Left kidney (tissue), 2 donors: ENCODE results near the gene ABCA13. TPM values are rescaled to one million over a fixed set of nuclear protein-coding genes. Genes with fewer than 3 reads are reported as not detected.
A peak's percentile ranks its signal among the peaks of the same experiment; 100 is the strongest.

Experiments used
- DNase-seq: peaks from one replicate; pipeline ENCODE4 v3.0.0-alpha.2; 2013
- polyA plus RNA-seq: library from polyadenylated mRNA; unstranded; fragments of 120-200 nt; gene quantifications from one replicate; pipeline ENCODE4 v1.2.1, GENCODE V29; 2013; ENCODE audit not compliant: insufficient read length

ABCA13 gene
- polyA plus RNA-seq, 1 donor: 0.95 TPM

DNA sequence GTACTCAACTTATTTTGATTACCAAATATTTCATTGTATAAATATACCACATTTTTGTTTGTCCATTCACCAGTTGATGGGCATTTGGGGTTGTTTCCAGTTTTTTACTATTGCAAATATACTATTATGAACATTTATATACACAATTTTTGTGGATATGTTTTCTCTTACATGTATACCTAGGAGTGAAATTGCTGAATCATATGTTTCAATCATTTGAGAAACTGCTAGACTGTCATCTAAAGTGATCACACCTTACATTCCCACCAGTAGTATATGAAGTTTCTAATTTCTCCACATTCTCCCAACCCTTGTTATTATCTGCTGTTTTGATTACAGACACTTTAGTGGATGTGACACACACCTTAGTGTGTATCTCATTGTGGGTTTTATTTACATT is 257.9 kb downstream of the ABCA13 start:
- DNase-seq: no peak

DNA sequence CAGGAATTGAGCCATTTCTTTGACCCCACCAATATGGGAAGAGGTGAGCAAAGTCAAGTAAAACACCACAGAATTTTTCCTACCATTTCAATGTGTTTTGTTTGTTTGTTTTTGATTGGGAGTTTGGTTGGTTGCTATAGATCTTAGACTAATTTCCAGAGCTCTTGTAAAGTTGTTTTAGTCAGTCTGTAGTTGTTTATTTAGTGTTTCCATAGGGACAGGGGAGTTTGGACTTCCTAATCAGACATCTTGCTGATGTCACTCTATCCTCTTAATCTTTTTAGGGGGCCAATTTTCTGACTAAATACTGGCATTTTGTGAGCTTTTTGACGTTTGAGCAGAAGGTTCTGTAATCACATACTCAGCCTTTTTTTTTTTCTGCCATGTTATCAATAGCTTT is 266.9 kb downstream of the ABCA13 start:
- DNase-seq: no peak

DNA sequence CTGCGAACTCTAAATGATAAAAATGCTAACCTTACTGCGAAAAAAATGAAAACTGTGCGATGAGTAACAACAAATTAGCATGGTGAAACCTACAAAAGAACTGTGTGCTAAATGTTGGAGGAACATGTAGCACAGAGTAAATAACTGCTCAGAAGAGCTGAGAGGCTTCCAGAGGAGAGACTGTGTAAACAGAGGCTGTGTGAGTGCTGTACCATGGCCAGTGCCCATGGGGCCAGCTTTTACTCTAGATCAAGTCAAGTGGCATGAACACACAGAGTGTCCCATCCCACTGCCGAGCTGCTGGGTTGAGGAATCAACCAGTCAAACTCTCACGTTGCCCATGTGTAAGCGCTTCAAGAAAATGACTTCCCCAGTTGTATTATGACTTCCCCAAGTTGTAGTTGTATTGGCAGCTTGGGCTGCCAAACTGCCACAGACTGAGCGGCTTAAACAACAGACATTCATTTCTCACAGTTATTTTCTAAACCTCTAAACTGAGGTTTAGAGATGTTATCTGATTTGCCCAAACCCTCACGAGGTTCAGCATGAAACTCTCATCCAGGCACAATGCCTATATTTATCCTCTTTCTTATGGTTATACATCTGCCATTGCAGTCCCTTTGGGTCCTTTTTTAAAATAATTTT is 270.7 kb downstream of the ABCA13 start:
- no peak for DNase-seq

DNA sequence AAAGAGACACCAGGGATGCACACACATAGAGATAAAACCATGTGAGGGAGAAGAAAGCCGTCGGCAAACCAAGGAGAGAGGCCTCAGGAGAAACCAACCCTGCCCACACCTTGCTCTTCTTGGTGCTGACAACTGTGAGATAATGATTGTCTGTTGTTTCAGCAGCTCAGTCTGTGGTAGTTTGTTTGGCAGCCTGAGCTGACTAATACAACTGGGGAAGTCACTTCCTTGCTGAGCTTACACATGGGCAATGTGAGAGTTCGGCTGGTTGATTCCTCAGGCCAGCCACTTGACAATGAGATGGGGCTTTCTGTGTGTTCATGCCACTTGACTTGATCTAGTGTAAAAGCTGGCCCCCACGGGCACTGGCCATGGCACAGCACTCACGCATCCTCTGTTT is 271.8 kb downstream of the ABCA13 start:
- no peak for DNase-seq

DNA sequence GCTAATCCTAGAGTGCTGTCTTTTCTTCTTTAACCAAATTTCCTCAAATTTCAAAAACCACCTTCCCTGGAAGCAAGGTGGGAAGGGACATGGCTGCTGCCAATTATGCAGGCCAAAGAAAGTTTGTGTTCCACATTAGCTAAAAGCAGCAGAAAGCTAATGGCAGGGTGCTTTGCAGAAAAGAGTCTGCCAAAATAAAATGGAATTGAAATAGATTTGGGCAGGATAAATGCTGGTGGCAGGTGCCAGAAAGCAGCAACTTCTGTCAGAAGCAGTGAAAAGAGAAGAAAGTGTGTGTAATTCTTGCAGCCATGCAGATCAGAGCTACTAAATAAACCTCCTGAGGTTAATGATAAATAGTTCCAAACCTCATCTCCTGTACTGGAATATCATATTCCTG is 275.5 kb downstream of the ABCA13 start:
- DNase-seq: no peak

DNA sequence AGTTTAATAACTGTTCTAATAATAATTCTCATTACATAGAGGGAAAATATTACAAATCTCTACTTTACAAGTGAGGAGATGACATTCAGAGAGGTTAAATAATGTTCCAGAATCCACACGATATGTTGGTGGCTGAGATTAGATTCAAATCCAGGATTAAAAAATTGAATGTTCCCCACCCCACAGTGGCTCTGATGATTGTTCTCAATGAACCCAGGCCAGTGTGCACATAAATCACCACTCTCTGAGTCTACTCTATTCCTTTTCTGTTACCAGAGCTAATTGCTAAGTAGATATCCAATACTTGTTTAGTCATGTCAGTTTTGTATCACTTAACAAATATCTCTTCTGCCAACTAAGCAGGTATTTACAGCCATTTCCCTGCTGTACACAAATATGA is 281.0 kb downstream of the ABCA13 start:
- DNase-seq: no peak

DNA sequence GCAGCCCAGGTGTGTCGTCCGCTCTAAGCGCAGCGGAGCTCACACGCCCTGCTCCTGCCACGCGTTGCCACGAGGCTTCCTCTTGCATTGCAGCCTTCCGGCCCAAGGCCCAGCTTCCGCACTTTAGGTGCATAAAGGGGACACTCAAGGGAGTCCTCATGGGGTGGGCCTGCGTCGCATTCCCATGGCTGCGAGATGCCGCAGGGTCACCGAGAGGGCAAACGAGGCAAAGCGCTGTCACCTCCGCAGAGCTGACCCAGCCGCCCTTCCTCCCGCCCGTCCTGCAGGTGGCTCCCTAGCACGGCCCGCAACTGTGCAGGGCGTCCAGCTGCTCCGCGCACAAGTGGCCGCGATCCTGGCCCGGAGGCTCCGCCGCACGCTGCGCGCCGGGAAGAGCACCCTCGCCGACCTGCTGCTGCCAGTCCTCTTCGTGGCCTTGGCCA is 283.5 kb downstream of the ABCA13 start:
- no peak for DNase-seq

DNA sequence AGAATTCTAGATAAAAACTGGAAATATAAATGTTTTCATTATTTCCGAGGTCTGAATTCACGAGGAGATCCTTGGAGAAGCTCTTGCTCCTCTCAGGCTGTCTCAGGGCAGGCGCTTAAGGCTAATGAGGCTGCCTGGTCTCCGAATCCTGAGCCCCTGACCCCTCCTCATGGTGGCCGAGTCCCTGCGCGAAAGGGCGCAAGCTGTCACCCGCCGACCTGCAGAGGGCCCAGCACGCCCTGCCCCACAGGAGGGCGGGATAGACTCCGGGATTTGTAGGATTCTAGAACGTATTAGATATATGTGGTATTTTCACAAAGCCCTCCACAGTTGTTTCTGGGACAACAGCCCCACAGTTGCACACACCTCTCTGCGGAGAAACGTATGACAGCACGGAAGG is 284.1 kb downstream of the ABCA13 start:
- no peak for DNase-seq

DNA sequence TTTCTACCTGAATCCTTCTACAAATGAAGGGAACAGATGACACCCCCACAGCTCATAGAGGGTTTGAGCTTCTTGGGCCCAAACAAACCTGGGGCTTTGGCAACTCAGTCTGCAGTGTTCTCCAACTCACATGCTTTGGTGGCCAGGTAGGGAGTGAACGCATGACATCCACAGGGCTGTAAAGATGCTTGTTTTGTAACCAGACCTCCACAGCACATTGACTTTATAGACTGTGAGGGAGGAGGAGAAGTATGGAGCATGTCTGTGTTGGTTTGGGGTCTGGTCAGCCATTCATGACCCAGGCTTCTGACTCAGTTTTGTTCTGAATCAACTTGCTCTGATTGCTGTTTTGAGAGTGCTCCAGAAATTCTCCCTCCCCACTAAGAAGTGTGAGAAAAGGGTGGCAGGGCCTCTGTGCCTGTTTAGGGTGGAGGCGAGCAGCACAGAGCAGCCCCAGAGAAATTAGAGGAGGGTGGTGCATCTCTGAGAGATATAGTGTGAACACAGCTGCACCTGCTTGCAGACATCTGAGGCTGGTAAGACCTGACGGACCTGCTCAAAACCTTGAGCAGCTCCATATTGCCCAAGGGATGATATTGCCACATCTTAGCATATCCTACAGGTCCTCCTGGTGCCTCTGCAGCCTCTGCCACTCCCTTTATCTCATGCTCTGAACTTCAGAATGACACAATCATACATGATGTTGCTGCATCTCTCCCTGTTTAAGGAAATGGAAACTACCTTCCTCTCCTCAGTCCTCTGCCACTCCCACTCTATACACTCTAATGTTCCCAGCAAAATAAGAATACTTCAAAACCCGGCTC is 287.7 kb downstream of the ABCA13 start:
- peak; percentile 21 for DNase-seq

DNA sequence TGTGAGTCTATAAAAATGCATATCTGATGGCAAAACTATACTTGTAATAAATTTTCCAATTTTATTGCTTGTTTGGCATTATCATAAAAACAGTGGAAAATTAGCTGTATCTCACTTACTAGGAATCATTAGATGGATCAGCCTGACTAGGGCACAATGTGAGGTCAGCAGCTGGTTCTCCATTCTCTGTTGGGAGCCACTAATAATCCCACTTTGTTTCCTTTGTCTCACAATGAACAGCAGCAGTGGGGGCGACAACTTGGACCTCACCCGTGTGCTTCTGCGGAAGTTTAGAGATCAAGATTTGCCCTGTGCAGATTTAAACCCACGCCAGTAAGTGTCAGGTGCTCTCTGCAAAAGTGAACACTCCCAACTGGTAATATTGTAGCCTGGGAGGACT is 295.5 kb downstream of the ABCA13 start:
- DNase-seq: no peak

DNA sequence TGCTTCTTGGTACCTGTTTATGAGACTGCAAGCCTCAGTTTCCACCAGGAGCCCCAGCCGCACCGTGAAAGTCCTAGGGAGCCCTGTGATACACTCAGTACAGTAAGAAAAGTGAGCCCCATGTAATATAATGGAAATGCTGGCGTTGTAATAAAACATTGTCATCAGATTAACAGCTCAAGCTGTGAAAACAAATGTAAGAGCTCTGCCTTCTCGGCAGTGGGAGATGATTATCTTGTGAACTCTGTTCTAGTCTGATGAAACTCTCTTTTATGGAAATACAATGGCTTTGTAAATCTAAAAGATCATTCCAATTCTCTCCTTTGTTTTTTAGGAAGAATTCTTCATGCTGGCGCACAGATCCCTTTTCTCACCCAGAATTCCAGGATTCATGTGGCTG is 299.9 kb downstream of the ABCA13 start:
- DNase-seq: no peak

DNA sequence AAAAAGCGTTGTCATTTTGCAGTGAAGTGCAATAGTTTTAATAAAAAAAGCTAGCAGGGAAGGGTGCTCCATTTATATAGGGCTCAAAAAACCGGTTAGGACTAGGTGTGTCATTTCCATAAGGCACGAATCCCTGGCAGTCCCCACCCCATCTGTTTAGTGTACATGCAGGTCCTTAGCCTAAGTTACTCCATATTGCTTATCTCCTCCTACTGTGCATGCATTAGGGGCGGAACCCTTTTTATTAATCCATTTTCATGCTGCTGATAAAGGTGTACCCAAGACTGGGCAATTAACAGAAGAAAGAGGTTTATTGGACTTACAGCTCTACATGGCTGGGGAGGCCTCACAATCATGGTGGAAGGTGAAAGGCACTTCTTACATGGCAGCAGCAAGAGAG is 301.4 kb downstream of the ABCA13 start:
- no peak for DNase-seq

DNA sequence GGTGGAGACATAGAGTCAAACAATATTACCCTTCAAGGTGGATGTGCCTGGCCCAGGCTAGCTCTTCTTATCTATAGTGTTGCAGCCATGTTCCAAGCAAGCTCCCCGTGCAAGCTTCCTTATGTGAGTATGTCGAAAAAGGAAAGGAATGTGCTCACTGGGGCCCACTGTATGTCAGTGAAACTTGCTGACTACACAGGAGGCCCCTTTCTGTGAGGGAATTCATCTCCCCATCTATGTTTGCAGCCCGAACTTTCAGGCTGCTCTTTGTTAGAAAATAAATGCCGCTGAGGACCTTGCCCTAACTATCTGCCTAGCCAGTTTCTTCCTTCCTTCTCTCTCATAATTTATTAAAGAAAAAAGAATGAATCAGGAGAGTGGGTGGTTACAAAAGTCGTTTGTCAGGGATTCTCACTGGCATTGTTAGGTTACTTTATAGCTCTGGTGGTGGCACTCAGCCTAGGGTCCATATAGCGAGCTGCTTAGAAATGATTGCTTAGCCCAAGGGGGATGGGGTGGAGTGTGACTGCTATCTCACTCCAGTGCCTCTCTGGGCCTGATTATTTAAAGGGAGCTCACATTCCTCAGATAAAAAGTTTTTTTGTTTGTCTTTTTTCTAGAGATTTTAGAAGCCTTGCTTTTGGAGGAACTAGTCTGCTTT is 302.1 kb downstream of the ABCA13 start:
- no peak for DNase-seq

DNA sequence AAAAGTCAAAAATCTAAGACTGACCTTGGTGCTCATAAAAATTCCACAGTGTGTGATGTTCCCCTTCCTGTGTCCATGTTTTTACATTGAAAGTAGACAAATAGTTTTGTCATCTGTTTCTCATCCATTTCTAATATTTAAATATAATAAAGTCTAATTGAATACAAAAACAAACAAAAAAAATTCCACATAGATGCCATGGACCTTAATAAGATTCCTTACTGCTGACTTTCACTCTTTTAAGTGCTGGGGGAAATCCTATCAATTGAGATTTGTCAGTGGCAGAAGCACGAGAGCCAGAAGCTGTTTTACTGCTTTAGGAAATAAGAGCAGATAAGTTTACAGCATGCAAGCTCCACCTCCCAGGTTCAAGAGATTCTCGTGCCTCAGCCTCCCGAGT is 310.0 kb downstream of the ABCA13 start:
- DNase-seq: no peak

DNA sequence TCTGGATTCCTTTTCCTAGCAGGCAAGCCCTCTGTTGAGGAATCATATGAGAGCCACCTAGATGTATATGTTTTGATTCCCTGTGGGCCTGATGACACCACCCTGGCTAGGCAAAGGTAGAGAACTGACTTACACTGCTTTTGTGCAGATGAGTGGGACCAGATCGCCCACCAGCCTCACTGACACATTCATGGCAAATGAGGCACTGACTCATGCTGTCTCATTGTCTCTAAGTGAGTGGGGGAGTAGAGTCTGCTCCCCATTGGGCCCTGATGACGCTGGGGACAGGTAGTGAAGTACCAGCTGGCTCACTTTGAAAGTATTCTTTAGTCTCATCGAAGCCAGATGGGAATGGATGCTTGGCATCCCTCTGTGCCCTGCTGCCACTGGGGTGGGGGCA is 326.3 kb downstream of the ABCA13 start:
- no peak for DNase-seq

DNA sequence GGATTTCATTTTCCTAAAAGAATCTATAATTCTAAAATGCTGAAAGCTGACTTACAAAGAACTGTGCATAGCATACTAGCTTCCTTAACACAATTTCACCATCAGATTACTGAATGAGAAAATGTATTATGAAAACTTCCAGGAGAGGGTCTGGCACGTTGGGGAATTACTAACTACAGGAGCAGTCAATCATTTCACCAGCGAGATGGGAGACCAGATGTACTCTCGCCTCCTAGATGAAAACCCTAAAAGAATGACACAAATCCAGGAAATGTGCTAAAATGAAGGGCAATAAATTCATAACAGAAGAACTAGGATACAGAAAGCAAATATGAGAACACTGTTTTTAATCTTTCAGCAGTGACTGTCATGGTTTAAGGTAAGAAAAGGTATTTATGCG is 330.8 kb downstream of the ABCA13 start:
- DNase-seq: no peak

DNA sequence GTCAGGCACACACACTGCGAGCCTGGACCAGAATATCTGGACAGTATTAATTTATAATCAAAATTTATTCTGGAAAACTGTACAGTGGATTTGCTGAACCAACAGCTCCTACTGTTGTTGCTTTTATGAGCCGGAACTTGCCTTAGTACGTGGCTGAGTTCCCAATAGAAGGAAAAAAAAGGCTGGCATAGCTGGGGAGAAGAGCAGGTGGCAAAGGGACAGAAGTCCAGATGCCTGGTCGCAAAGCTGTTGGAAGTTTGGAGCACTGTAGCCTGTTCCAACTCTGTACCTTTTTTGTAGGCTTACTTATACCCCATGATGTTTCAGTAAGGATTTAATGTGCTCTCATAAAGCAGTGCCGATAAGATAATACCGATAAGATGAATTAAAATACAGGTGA is 333.8 kb downstream of the ABCA13 start:
- DNase-seq: no peak

DNA sequence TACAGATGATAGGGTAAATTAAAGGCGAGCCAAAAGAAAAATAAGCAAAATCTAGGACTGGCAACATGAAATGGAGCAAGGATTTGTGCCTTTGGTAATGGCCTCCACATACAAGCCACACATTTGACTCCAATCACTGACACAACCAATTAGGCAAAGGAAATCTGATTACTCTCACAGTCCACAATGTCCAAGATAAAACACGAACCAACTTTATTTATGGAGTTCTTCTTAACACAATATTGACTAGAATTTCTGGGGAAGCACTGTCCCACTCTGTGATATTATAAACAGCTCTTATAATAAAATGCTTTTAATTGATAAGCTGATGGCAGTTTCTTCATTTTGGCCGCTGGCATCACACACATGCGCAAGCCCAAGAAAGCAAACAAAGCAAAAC is 334.2 kb downstream of the ABCA13 start:
- no peak for DNase-seq

DNA sequence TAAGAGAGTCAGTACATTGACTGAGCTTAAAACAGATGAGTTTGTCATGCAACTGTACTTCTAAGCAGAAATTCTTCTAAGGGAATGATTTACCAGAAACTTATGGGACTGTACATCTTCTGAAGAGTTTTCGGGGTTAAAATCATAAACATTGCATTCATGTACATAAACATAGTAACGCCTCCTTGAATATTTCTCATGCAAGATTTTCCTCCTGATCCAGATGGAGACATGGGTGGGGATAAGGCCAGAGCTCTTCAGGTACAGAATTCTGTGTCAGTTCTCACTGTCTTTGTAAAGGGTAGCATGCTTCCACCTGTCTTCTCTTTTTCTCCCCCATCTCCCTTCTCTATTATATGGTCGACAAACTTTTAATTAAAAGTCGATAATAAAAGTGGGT is 335.3 kb downstream of the ABCA13 start:
- DNase-seq: no peak

DNA sequence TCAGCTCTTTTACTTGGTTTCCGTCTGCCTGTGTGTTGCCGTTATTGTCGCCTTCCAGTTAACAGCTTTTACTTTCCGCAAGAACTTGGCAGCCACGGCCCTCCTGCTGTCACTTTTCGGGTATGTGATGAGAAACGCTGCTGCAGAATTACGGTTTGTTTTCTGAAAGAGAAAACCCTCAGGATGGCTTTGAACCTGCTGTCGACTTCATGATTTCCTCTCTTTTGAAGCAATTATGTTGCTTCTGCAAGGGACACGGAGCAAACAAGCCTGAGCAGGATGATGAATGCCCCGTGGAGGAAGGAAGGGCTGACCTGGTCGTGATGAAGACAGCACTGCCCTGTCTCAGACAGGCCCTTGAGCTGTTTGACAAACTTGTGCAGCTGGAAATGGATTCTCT is 339.8 kb downstream of the ABCA13 start:
- peak; percentile 8 for DNase-seq

DNA sequence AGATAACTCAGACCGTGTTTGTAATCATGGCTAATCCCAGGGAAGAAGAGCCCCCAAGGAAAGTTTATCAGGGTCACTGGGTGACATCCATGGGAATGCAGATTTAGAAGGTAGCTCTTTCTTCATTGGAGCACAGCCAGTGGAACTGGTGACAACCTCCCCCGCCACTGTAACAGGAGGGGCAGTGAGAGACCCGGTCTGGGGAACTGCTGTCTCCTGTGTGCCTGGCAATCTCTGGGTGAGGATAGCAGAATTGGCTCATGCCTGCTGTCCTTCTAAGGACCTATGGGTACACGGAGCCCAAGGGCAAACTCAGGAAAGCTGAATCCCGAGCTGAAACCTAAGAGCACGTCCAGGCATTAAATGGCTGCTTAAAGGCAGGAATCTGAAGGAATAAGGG is 341.6 kb downstream of the ABCA13 start:
- no peak for DNase-seq

DNA sequence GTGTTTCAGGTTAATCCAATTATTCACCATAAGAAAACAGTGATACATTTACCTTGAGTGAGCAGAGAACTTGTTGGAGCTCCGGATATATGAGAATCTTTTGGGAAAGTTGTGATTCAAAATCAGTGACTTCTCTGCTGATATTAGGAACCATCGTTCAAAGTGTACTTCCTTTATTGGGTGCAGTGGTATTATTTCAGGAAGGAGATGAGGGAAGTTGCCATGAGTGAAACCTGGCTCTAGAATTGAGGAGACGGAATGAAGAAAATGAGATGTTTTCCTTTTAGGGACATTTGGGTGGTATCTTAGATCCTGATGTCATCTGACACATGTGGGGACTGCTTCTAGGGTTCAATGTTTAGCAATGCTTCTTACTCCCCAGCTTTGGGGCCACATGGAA is 343.9 kb downstream of the ABCA13 start:
- no peak for DNase-seq

DNA sequence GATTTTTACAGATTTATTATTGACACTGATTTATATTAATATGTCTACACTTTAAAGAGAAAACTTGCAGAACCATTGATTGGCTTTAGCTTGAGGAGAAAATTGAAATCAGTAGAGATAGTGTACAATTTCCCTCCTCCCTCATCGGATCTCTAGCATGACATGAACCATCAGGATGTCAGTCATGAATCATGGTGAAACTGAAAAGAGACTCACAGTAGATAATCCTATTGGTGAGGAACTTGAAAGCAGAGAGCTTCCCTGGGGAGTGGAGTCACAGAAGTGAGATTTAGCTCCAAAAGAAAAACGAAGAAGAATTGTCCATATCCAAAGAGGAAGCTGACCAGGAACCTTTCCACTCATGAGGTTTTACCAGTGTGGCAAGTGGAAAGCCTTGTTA is 346.8 kb downstream of the ABCA13 start:
- no peak for DNase-seq

DNA sequence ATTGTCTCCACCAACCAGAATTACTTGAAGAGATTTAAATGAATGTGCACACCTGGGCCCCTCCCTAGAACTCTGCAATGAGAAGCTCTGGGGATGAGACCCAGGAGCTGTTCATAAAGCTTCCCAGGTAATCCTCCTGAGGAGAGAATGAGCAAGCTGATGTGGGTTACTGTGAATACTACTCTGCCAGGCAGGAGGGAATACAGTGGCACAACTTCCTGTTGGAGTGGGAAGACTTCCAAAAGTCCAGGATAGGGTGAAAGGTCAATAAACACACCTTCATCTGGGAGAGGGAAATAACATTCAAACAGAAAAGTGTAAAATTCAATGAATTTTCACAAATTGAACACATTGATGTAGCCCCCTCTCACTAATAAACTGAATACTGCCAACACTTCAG is 351.4 kb downstream of the ABCA13 start:
- no peak for DNase-seq
